Endothelial cell of umbilical vein (primary cell): Measurements from ENCODE around the gene NPTX1. TPM values are rescaled to one million over a fixed set of nuclear protein-coding genes. Genes with fewer than 3 reads are reported as not detected.

Source experiments
- BruUV-seq: library from RNA; stranded (reverse); fragments of 400-500 nt; replicated peaks from 2 replicates; lab custom pipeline; 2021; lab: Mats Ljungman, UMichigan
- CTCF ChIA-PET: fragments of 300-600, 350-600 bp; sonication (Branson Sonifier 250); formaldehyde crosslinking; loops from one replicate; lab custom pipeline; 2021; ENCODE audit warnings: antibody characterized with exemption, inconsistent platforms; lab: Charles Lee
- POLR2A ChIA-PET: fragments of 300-600, 350-600 bp; sonication (Branson Sonifier 250); formaldehyde crosslinking; loops from one replicate; lab custom pipeline; 2021; ENCODE audit warnings: antibody characterized with exemption, inconsistent platforms; lab: Charles Lee
- DNase-seq: peaks from one replicate; pipeline ENCODE4 v3.0.0-alpha.2; 2011; ENCODE audit warnings: low read depth, low spot score
- FAIRE-seq: peaks from 2 replicates; lab custom pipeline; 2011; peaks lifted over from hg19 to GRCh38; lab: Jason Lieb, UNC
- H2AFZ ChIP-seq: 2 replicates; pipeline ENCODE4 v1.6.0; 2012; ENCODE audit warnings: low read depth, low read length, control low read depth, inconsistent platforms
- H3K27ac ChIP-seq: 2 replicates; pipeline ENCODE4 v1.5.1; 2011; ENCODE audit warnings: low read depth, mild to moderate bottlenecking, control low read depth, low read length, moderate library complexity; ENCODE audit not compliant: insufficient read depth
- H3K27me3 ChIP-seq, 2 experiments: 2 replicates each; pipeline versions ENCODE4 v1.6.0 to v1.6.1; 2011; ENCODE audit warnings: low read length in 2 of 2, mixed read lengths in 1 of 2; ENCODE audit not compliant: control insufficient read depth in 2 of 2, insufficient read depth in 2 of 2
- H3K36me3 ChIP-seq, 2 experiments: 2 replicates in 1 of 2; 3 replicates in 1 of 2; pipeline ENCODE4 v1.5.1; 2011; ENCODE audit warnings: low read length in 2 of 2, mild to moderate bottlenecking in 1 of 2, moderate library complexity in 1 of 2; ENCODE audit not compliant: control insufficient read depth in 2 of 2, insufficient read depth in 2 of 2; ENCODE audit errors: extremely low read depth in 1 of 2
- H3K4me1 ChIP-seq: 3 replicates; pipeline ENCODE4 v1.5.1; 2011; ENCODE audit warnings: mild to moderate bottlenecking, low read length; ENCODE audit not compliant: control insufficient read depth, insufficient read depth; ENCODE audit errors: extremely low read depth
- H3K4me2 ChIP-seq: 2 replicates; pipeline ENCODE4 v1.6.1; 2011; ENCODE audit warnings: low read length, control low read depth, mixed read lengths; ENCODE audit not compliant: insufficient read depth
- H3K4me3 ChIP-seq, 3 experiments: fragments of 200-600 bp in 1 of 3; sonication (generic), shearing (Covaris generic) in 1 of 3; replicated peaks in 1 of 3; 2 replicates each; pipeline ENCODE4 v1.5.1; 2011 to 2016; ENCODE audit warnings: control low read depth in 3 of 3, low read length in 3 of 3, mild to moderate bottlenecking in 2 of 3, inconsistent platforms in 1 of 3, low read depth in 1 of 3, moderate library complexity in 1 of 3; ENCODE audit not compliant: insufficient read depth in 1 of 3
- H3K79me2 ChIP-seq: 2 replicates; pipeline ENCODE4 v1.6.0; 2012; ENCODE audit warnings: low read length, inconsistent platforms; ENCODE audit not compliant: control insufficient read depth, insufficient read depth
- H3K9ac ChIP-seq: replicated peaks from 2 replicates; pipeline ENCODE3; 2011; ENCODE audit warnings: low read length, control low read depth; ENCODE audit not compliant: insufficient read depth; ENCODE audit errors: extremely low read depth
- H3K9me1 ChIP-seq: replicated peaks from 3 replicates; pipeline ENCODE4 v1.6.0; 2011; ENCODE audit warnings: mild to moderate bottlenecking, low read length; ENCODE audit not compliant: control insufficient read depth, insufficient read depth; ENCODE audit errors: extremely low read depth
- H3K9me3 ChIP-seq: replicated peaks from 2 replicates; pipeline ENCODE4 v1.5.1; 2012; ENCODE audit warnings: low read length, inconsistent platforms; ENCODE audit not compliant: control insufficient read depth, insufficient read depth
- H4K20me1 ChIP-seq: replicated peaks from 2 replicates; pipeline ENCODE3; 2011; ENCODE audit warnings: mild to moderate bottlenecking, low read length; ENCODE audit not compliant: control insufficient read depth, insufficient read depth; ENCODE audit errors: extremely low read depth
- CTCF ChIP-seq, 2 donors: IDR thresholded peaks; 1 replicate in 1 of 2; 2 replicates in 1 of 2; pipeline ENCODE4 v1.5.1; 2011; ENCODE audit warnings: low read length in 2 of 2, mild to moderate bottlenecking in 2 of 2, moderate library complexity in 2 of 2, control low read depth in 1 of 2, inconsistent platforms in 1 of 2, low read depth in 1 of 2; ENCODE audit not compliant: insufficient read depth in 1 of 2; ENCODE audit errors: extremely low read depth in 1 of 2
- EZH2 ChIP-seq: IDR thresholded peaks from 2 replicates; pipeline ENCODE4 v1.6.1; 2012; ENCODE audit warnings: borderline replicate concordance, low read depth, mild to moderate bottlenecking, moderate library complexity, low read length, inconsistent platforms; ENCODE audit not compliant: severe bottlenecking
- FOS ChIP-seq: IDR thresholded peaks from 2 replicates; pipeline ENCODE4 v1.6.1; 2011; ENCODE audit warnings: mild to moderate bottlenecking, low read length, moderate library complexity, borderline replicate concordance; ENCODE audit not compliant: insufficient read depth
- GATA2 ChIP-seq: IDR thresholded peaks from 2 replicates; pipeline ENCODE4 v1.7.0; 2011; ENCODE audit warnings: low read depth, mild to moderate bottlenecking, moderate library complexity, mixed read lengths, low read length; ENCODE audit not compliant: insufficient read length, insufficient read depth
- JUN ChIP-seq: IDR thresholded peaks from 2 replicates; pipeline ENCODE4 v1.6.1; 2011; ENCODE audit warnings: borderline replicate concordance, low read depth; ENCODE audit not compliant: insufficient read length, insufficient read depth
- MAX ChIP-seq: IDR thresholded peaks from 2 replicates; pipeline ENCODE4 v1.6.1; 2011; ENCODE audit not compliant: insufficient read depth, insufficient read length
- MYC ChIP-seq: IDR thresholded peaks from one replicate; pipeline ENCODE4 v1.6.1; 2011; ENCODE audit warnings: mild to moderate bottlenecking, low read depth, low read length
- POLR2A ChIP-seq: IDR thresholded peaks from 2 replicates; pipeline ENCODE4 v1.6.1; 2012; ENCODE audit warnings: low read depth, mild to moderate bottlenecking, control low read depth, low read length
- POLR2AphosphoS5 ChIP-seq: IDR thresholded peaks from 2 replicates; pipeline ENCODE4 v1.6.1; 2012; ENCODE audit warnings: low read depth, mild to moderate bottlenecking, control low read depth, low read length, moderate library complexity; ENCODE audit not compliant: insufficient read depth
- dilution Hi-C: fragments of 300-500 bp; cut with MboI; formaldehyde crosslinking; loops from one replicate; pipeline ENCODE4 v1.15.0; 2019; ENCODE audit warnings: low sequenced_read_pairs; ENCODE audit not compliant: extremely low pct_ligation_motif_present
- intact Hi-C: fragments of 100-400 bp; cut with micrococcal nuclease; formaldehyde crosslinking; loops from one replicate; pipeline ENCODE4 v1.10.0; 2022
- polyA plus RNA-seq, 4 experiments: library from polyadenylated mRNA; depleted of rRNA in 3 of 4; stranded (reverse) in 3 of 4; unstranded in 1 of 4; fragments of >200 nt; gene quantifications; 2 replicates each; pipeline versions ENCODE4 v1.2.1 to v1.2.3, GENCODE V29; 2011 to 2012; ENCODE audit warnings: missing spikeins in 1 of 4
- total RNA-seq: library from RNA; stranded (reverse); gene quantifications from 2 replicates; pipeline ENCODE4 v1.2.3, GENCODE V29; 2021

The NPTX1 gene
- total and polyA plus RNA-seq, 2 donors (not counting 3 experiments of a cell fraction or from before 2014, with no cell fraction given), result 0.03 TPM; not detected in 1

DNA sequence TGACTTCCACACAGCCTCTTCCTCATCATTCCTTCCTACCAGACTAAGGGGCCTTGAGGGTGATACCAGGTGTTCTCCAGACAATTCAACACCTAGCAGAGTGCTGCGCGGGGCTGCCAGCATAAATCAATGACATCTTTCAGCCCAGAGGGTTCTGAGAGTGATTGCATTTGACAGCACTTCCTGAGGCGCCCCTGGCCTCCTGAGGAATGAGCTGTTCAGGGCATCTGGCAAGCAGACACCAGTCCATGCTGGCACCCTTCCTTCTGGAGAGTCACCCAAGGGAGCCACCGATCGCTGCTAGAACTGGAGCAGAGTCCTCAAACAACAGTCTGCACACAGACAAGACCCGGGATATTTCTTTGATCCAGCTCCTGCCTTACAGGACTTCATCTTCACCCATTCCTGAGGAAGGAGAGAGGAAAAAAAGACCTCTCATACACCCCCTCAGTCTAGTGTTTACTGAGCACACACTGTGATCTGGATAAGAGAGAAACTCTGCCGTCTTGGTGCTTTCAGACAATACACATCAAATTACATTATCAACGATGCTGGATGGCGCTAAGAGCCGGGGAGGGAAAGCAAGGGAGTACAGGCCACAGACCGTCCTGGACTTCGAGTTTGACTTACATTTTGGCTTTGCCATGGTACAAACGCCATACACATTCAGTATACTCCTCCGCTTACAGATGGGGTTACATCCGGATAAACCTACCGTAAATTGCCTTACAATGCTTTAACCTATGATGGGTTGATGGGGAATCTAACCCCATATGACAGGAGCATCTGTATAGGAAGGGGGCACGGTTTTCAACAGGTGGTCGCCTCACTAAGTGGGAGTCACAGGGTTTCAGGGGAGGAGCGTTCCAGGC, 23.0 kb downstream of the NPTX1 start:
- DNase-seq, result no peak
- FAIRE-seq, result no peak
- no peaks in the 10 kb centered on the region for H3K36me3 ChIP-seq
- POLR2A ChIA-PET, result no interaction called here
- H2AFZ ChIP-seq, result no peak overlapping the region
- peaks cover 0 to 1% of the 10 kb centered on the region in 2 experiments for H3K27me3 ChIP-seq
- H3K9ac ChIP-seq, result no peak overlapping the region
- no peak overlapping the region for H3K27ac ChIP-seq
- peaks cover 9% of the 10 kb centered on the region for H3K4me1 ChIP-seq
- no peak overlapping the region for H3K4me2 ChIP-seq
- BruUV-seq, result no TSS peak
- dilution Hi-C loops, result no loop called here
- no peaks in the 10 kb centered on the region for H4K20me1 ChIP-seq
- H3K79me2 ChIP-seq, result no peaks in the 10 kb centered on the region
- TF ChIP-seq JUN, result no peak
- H3K9me3 ChIP-seq, result no peaks in the 10 kb centered on the region
- intact Hi-C loops, result no loop called here
- no peaks in the 10 kb centered on the region for H3K9me1 ChIP-seq
- CTCF ChIA-PET, result interaction anchor here (1.0 to 1.2 kb wide), 2 partner anchors 20 to 26 kb away, joined by 3 to 4 read pairs; no protein-coding TSS in a partner anchor
- no peak overlapping the region for H3K4me3 ChIP-seq

- POLR2A ChIA-PET, result no interaction called here
- dilution Hi-C loops (no loop called here), intact Hi-C loops (no loop called here)
- Histone ChIP-seq H3K36me3 (no peaks in the 10 kb centered on the region), H3K4me3 (no peak overlapping the region), H4K20me1 (no peaks in the 10 kb centered on the region), H3K9me1 (no peaks in the 10 kb centered on the region), H3K27ac (no peak overlapping the region), H3K4me2 (no peak overlapping the region), H3K79me2 (no peaks in the 10 kb centered on the region), H2AFZ (no peak overlapping the region), H3K9ac (no peak overlapping the region), H3K4me1 (peaks cover 9% of the 10 kb centered on the region), H3K9me3 (no peaks in the 10 kb centered on the region), H3K27me3 (no peaks in the 10 kb centered on the region)
- BruUV-seq, result no TSS peak
- DNase-seq, result no peak
- CTCF ChIA-PET, result interaction anchor here (0.7 to 1.0 kb wide), 2 partner anchors 9 to 25 kb away, joined by 3 read pairs; no protein-coding TSS in a partner anchor
- TF ChIP-seq MYC, result no peak
- no peak for TF ChIP-seq EZH2
- no peak for TF ChIP-seq MAX
- no peak for TF ChIP-seq JUN
- TF ChIP-seq FOS, result no peak
- TF ChIP-seq POLR2A, result no peak
- no peak for TF ChIP-seq CTCF (IDR thresholded peaks at IDR 0.05; ENCODE audit: extremely low read depth in 1 of 2, insufficient read depth in 1 of 2, low read depth in 1 of 2, low read length in 2 of 2)
- no peak for TF ChIP-seq GATA2
- TF ChIP-seq POLR2AphosphoS5, result no peak
- no peak for FAIRE-seq
Measured at GRCh38 chr17:80452173-80452915, 24.1 kb downstream of the NPTX1 start.
